K562 (cell line): ENCODE data around the gene TTC38. TPM values are rescaled to one million over a fixed set of nuclear protein-coding genes. Genes with fewer than 3 reads are reported as not detected.

Source experiments
- ATAC-seq: fragments of 200-7000 bp; cut with Tn5 transposase; 3 replicates; pipeline ENCODE4 v1.9.1; 2020; ENCODE audit warnings: moderate library complexity
- BruUV-seq: library from RNA; stranded (reverse); fragments of 400-500 nt; replicated peaks from 2 replicates; lab custom pipeline; 2021; lab: Mats Ljungman, UMichigan
- CTCF ChIA-PET: fragments of 300-600 bp; formaldehyde crosslinking; extraction: SDS; loops from one replicate; lab custom pipeline; 2021; ENCODE audit warnings: low intra/inter-chr PET ratio; lab: Yijun Ruan, JAX
- POLR2A ChIA-PET: fragments of 300-600, 350-650 bp; sonication (Branson Sonifier 250); formaldehyde crosslinking; extraction: SDS; loops from one replicate; lab custom pipeline; 2021; ENCODE audit warnings: antibody characterized with exemption, inconsistent platforms; lab: Yijun Ruan, JAX
- DNase-seq, 4 experiments: peaks; one replicate each; pipeline versions ENCODE4 v3.0.0 to v3.0.0-alpha.2; 2011 to 2018; ENCODE audit warnings: low spot score in 3 of 4, mixed read lengths in 3 of 4; ENCODE audit errors: extremely low read depth in 1 of 4
- FAIRE-seq: peaks from 2 replicates; lab custom pipeline; 2011; peaks lifted over from hg19 to GRCh38; lab: Jason Lieb, UNC
- H2AFZ ChIP-seq: 2 replicates; pipeline ENCODE4 v1.6.0; 2011; ENCODE audit warnings: low read depth, low read length, control low read depth, inconsistent platforms
- H3K27ac ChIP-seq: fragments of 200-600 bp; 3 replicates; pipeline ENCODE4 v1.8.0; 2011; ENCODE audit warnings: low read depth, mild to moderate bottlenecking, control low read depth, inconsistent platforms, low read length, moderate library complexity, mixed read lengths; ENCODE audit errors: extremely low read depth
- H3K27me3 ChIP-seq, 2 experiments: fragments of 300-600 bp in 1 of 2; 2 replicates in 1 of 2; 3 replicates in 1 of 2; pipeline versions ENCODE4 v1.6.0 to v1.8.0; 2011; ENCODE audit warnings: inconsistent platforms in 2 of 2, low read length in 2 of 2, mild to moderate bottlenecking in 1 of 2, mixed read lengths in 1 of 2, moderate library complexity in 1 of 2; ENCODE audit not compliant: control insufficient read depth in 2 of 2, insufficient read depth in 2 of 2
- H3K36me3 ChIP-seq: fragments of 300-600 bp; 3 replicates; pipeline ENCODE4 v1.8.0; 2011; ENCODE audit warnings: mild to moderate bottlenecking, low read length, inconsistent platforms; ENCODE audit not compliant: control insufficient read depth, insufficient read depth
- H3K4me1 ChIP-seq, 2 experiments: fragments of 200-600 bp in 1 of 2; replicated peaks in 1 of 2; 2 replicates in 1 of 2; 3 replicates in 1 of 2; pipeline versions ENCODE4 v1.5.1 to v1.8.0; 2011; ENCODE audit warnings: inconsistent platforms in 2 of 2, low read length in 2 of 2, mild to moderate bottlenecking in 1 of 2, mixed read lengths in 1 of 2, moderate library complexity in 1 of 2; ENCODE audit not compliant: control insufficient read depth in 2 of 2, insufficient read depth in 2 of 2
- H3K4me2 ChIP-seq: 2 replicates; pipeline ENCODE4 v1.6.1; 2011; ENCODE audit warnings: low read length, control low read depth, inconsistent platforms, mixed read lengths; ENCODE audit not compliant: insufficient read depth
- H3K4me3 ChIP-seq: fragments of 200-600 bp; sonication (generic), shearing (Covaris generic); 2 replicates; pipeline ENCODE4 v1.5.1; 2016; ENCODE audit warnings: control low read depth, inconsistent platforms
- H3K79me2 ChIP-seq: fragments of 200-600 bp; 3 replicates; pipeline ENCODE4 v1.8.0; 2011; ENCODE audit warnings: low read length, inconsistent platforms; ENCODE audit not compliant: control insufficient read depth, insufficient read depth
- H3K9ac ChIP-seq, 2 experiments: 2 replicates each; pipeline versions ENCODE4 v1.6.0 to v1.6.1; 2011; ENCODE audit warnings: low read depth in 2 of 2, low read length in 2 of 2, control low read depth in 1 of 2, inconsistent platforms in 1 of 2, mild to moderate bottlenecking in 1 of 2, mixed read lengths in 1 of 2; ENCODE audit not compliant: insufficient read depth in 1 of 2
- H3K9me1 ChIP-seq: one replicate; pipeline ENCODE4 v1.6.0; 2011; ENCODE audit warnings: inconsistent platforms, mild to moderate bottlenecking, low read length, moderate library complexity; ENCODE audit not compliant: control insufficient read depth, insufficient read depth
- H3K9me3 ChIP-seq: replicated peaks from 2 replicates; pipeline ENCODE4 v1.5.1; 2011; ENCODE audit warnings: low read depth, low read length, inconsistent platforms; ENCODE audit not compliant: control insufficient read depth, insufficient read depth
- H4K20me1 ChIP-seq: replicated peaks from 2 replicates; pipeline ENCODE4 v1.6.1; 2011; ENCODE audit warnings: low read length, inconsistent platforms, mixed read lengths; ENCODE audit not compliant: control insufficient read depth, insufficient read depth
- ATF1 ChIP-seq, 2 experiments: fragments of 450-650 bp in 1 of 2; IDR thresholded peaks; 2 replicates each; pipeline ENCODE4 v1.6.1; 2016; ENCODE audit warnings: missing compliant biosample characterization in 1 of 2, missing genetic modification characterization in 1 of 2
- BACH1 ChIP-seq: fragments of 200-800 bp; sonication (Bioruptor generic); IDR thresholded peaks from 2 replicates; pipeline ENCODE4 v1.6.1; 2016; ENCODE audit warnings: missing genetic modification characterization, missing compliant biosample characterization
- CCNT2 ChIP-seq: IDR thresholded peaks from 2 replicates; pipeline ENCODE4 v1.6.1; 2011; ENCODE audit warnings: borderline replicate concordance, low read depth, mild to moderate bottlenecking, moderate library complexity, mixed read lengths, low read length; ENCODE audit not compliant: insufficient read length; ENCODE audit errors: extremely low read depth
- CEBPZ ChIP-seq: fragments of 150-350 bp; IDR thresholded peaks from 2 replicates; pipeline ENCODE4 v1.6.1; 2014; ENCODE audit warnings: low read depth, mild to moderate bottlenecking, low read length, borderline replicate concordance
- FOXJ2 ChIP-seq: fragments of 200-800 bp; sonication (Bioruptor generic); IDR thresholded peaks from 2 replicates; pipeline ENCODE4 v1.6.1; 2016; ENCODE audit warnings: missing genetic modification characterization, missing compliant biosample characterization
- HNRNPUL1 ChIP-seq: fragments of 200-400 bp; formaldehyde crosslinking; IDR thresholded peaks from 2 replicates; pipeline ENCODE4 v1.6.1; 2017; ENCODE audit warnings: low read length
- ILF3 ChIP-seq: fragments of 450-650 bp; IDR thresholded peaks from 2 replicates; pipeline ENCODE4 v1.6.1; 2018; ENCODE audit warnings: antibody characterized with exemption, mild to moderate bottlenecking, moderate library complexity, borderline replicate concordance
- MED1 ChIP-seq: sonication (generic); formaldehyde crosslinking; IDR thresholded peaks from 2 replicates; pipeline ENCODE4 v1.8.1; 2023; ENCODE audit warnings: missing genetic modification reagents, borderline replicate concordance
- MIER1 ChIP-seq: fragments of 450-650 bp; IDR thresholded peaks from 2 replicates; pipeline ENCODE4 v1.6.1; 2016; ENCODE audit warnings: antibody characterized with exemption, mild to moderate bottlenecking, low read depth
- NONO ChIP-seq, 2 experiments: fragments of 200-400 bp in 1 of 2; fragments of 450-650 bp in 1 of 2; formaldehyde crosslinking in 1 of 2; IDR thresholded peaks; 2 replicates each; pipeline ENCODE4 v1.6.1; 2017; ENCODE audit warnings: low read depth in 2 of 2, mild to moderate bottlenecking in 2 of 2, moderate library complexity in 2 of 2, low read length in 1 of 2
- NR4A1 ChIP-seq, 2 experiments: fragments of 250-450 bp in 1 of 2; fragments of 450-650 bp in 1 of 2; sonication (Bioruptor Pico) in 1 of 2; IDR thresholded peaks; 2 replicates each; pipeline versions ENCODE4 v1.4.0 to v1.6.1; 2016 to 2020; ENCODE audit warnings: mild to moderate bottlenecking in 2 of 2, missing compliant biosample characterization in 1 of 2, missing genetic modification characterization in 1 of 2, moderate library complexity in 1 of 2
- RBM14 ChIP-seq: fragments of 200-400 bp; formaldehyde crosslinking; IDR thresholded peaks from 2 replicates; pipeline ENCODE4 v1.6.1; 2018; ENCODE audit warnings: low read depth, mild to moderate bottlenecking, low read length, moderate library complexity, borderline replicate concordance; ENCODE audit not compliant: insufficient read depth
- SRSF3 ChIP-seq: fragments of 200-400 bp; formaldehyde crosslinking; IDR thresholded peaks from 2 replicates; pipeline ENCODE4 v1.6.1; 2016; ENCODE audit warnings: mild to moderate bottlenecking, low read length, moderate library complexity; ENCODE audit not compliant: insufficient read depth
- ZNF3 ChIP-seq: fragments of 250-450 bp; sonication (Bioruptor Pico); IDR thresholded peaks from 2 replicates; pipeline ENCODE4 v1.5.0; 2021; ENCODE audit warnings: mild to moderate bottlenecking, moderate library complexity
- ZNF699 ChIP-seq: fragments of 250-450 bp; sonication (Bioruptor Pico); IDR thresholded peaks from 2 replicates; pipeline ENCODE4 v1.8.0; 2021; ENCODE audit warnings: mild to moderate bottlenecking, moderate library complexity; ENCODE audit not compliant: insufficient replicate concordance
- WGBS: fragments of 100-300 bp; shearing (Covaris generic); methylation state at CpG from one replicate; pipeline ENCODE4 v1.1.6; 2016; ENCODE audit warnings: low coverage, mixed read lengths; ENCODE audit not compliant: insufficient coverage; ENCODE audit errors: missing lambda C conversion rate; 5-methylcytosine and 5-hydroxymethylcytosine counted together
- in situ Hi-C: fragments of 300-500 bp; cut with MboI; formaldehyde crosslinking; loops from 4 replicates; pipeline ENCODE4 v1.15.0; 2018; ENCODE audit warnings: inconsistent platforms, mixed read lengths
- intact Hi-C: fragments of 100-400 bp; cut with micrococcal nuclease; formaldehyde crosslinking; loops from 2 replicates; pipeline ENCODE4 v1.14.2; 2022
- polyA plus RNA-seq, 8 experiments: library from polyadenylated mRNA; depleted of rRNA in 4 of 8; stranded (reverse) in 5 of 8; unstranded in 3 of 8; fragments of >200 nt; fragmentation: Nextera tagmentation in 2 of 8; fragmentation: Illumina TruSeq in 1 of 8; extraction: Ambion mirVana in 2 of 8; extraction: Trizol in 1 of 8; gene quantifications; 2 replicates each; pipeline versions ENCODE4 v1.2.1 to v1.2.3, GENCODE V29; 2011 to 2014; ENCODE audit warnings: inconsistent platforms in 1 of 8, missing spikeins in 1 of 8
- total RNA-seq, 7 experiments: library from RNA; depleted of rRNA in 6 of 7; stranded (reverse); fragments of >200 nt in 6 of 7; fragmentation: Illumina TruSeq in 2 of 7; extraction: Trizol in 2 of 7; gene quantifications; 2 replicates each; pipeline versions ENCODE4 v1.2.1 to v1.2.3, GENCODE V29; 2011 to 2021; ENCODE audit warnings: low replicate concordance in 1 of 7
- TF ChIP-seq, protein P1 (sequence below), 3 experiments: IDR thresholded peaks in 2 of 3; conservative IDR thresholded peaks in 1 of 3; 2 replicates each; pipeline ENCODE4 v1.5.1; 2011 to 2012; ENCODE audit warnings: low read length in 3 of 3, mild to moderate bottlenecking in 3 of 3, control low read depth in 2 of 3, improper control_type of control experiment in 1 of 3, inconsistent platforms in 1 of 3, low read depth in 1 of 3, mixed read lengths in 1 of 3, moderate library complexity in 1 of 3; ENCODE audit not compliant: insufficient read depth in 2 of 3

TTC38 gene
- total and polyA plus RNA-seq, 9 of the 15 experiments (the other 6 are each of a cell fraction or from before 2014, with no cell fraction given) = 0.84 to 28.4 (median 18.1) TPM

DNA sequence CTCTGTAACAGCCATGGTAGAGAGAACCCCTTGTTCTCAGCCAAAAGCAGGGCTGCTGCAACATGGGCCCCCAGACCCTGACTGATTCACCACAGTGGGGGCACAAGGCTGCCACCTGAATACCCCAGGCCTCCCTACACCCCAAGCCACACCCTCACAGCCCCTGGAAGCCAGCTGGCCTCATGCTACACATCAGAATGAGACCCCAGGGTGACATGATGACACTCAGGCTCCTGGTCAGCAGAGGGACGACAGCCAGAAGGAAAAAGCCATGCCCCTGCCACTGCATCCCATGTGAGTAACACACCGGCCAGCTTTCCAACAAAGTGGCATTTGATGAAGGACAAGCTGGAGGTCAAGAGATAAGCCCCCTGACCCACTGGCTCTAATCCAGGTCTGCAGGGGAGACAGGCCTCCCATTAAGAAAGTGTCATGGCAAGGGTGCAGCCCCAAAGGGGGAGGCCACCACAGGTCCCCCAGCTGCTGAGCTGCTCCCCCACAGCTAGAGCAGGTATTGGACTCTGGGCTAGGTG, 20.3 kb upstream of the TTC38 start:
- POLR2A ChIA-PET = interaction anchor here (0.7 to 3.1 kb wide), 3 partner anchors 13 to 50 kb away, joined by 4 to 10 read pairs (median 4); no protein-coding TSS in a partner anchor
- TF ChIP-seq NR4A1 (CRISPR knock-in tag; IDR thresholded peaks at IDR 0.05) (no peak), NR4A1 (tag; IDR thresholded peaks at IDR 0.05) (no peak), MIER1 (no peak), SRSF3 (no peak), ZNF3 (CRISPR knock-in tag) (no peak), RBM14 (no peak), MED1 (no peak), HNRNPUL1 (no peak), CCNT2 (no peak), ATF1 (CRISPR knock-in tag; IDR thresholded peaks at IDR 0.05) (no peak), ATF1 (tag; IDR thresholded peaks at IDR 0.05) (no peak), ZNF699 (CRISPR knock-in tag) (no peak), ILF3 (no peak), CEBPZ (no peak), BACH1 (no peak), NONO (IDR thresholded peaks at IDR 0.05; ENCODE audit: low read depth in 2 of 2, low read length in 1 of 2) (no peak), FOXJ2 (tag) (no peak)
- TF ChIP-seq, protein P1, sequence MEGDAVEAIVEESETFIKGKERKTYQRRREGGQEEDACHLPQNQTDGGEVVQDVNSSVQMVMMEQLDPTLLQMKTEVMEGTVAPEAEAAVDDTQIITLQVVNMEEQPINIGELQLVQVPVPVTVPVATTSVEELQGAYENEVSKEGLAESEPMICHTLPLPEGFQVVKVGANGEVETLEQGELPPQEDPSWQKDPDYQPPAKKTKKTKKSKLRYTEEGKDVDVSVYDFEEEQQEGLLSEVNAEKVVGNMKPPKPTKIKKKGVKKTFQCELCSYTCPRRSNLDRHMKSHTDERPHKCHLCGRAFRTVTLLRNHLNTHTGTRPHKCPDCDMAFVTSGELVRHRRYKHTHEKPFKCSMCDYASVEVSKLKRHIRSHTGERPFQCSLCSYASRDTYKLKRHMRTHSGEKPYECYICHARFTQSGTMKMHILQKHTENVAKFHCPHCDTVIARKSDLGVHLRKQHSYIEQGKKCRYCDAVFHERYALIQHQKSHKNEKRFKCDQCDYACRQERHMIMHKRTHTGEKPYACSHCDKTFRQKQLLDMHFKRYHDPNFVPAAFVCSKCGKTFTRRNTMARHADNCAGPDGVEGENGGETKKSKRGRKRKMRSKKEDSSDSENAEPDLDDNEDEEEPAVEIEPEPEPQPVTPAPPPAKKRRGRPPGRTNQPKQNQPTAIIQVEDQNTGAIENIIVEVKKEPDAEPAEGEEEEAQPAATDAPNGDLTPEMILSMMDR (IDR thresholded peaks at IDR 0.05 in 2 of 3, conservative IDR thresholded peaks at IDR 0.05 in 1 of 3; ENCODE audit: insufficient read depth in 2 of 3, low read depth in 1 of 3, low read length in 3 of 3) = no peak

More for the DNA sequence above, 20.3 kb upstream of the TTC38 start:
- BruUV-seq = no TSS peak
- no peak overlapping the region for H3K27ac ChIP-seq
- no peak overlapping the region for H2AFZ ChIP-seq
- 40% methylated on average over 1 of the region's 2 CpGs for WGBS
- in situ Hi-C loops = loop anchor here (10.0 kb wide), 1 partner anchor 103 kb away; no protein-coding TSS in a partner anchor
- H3K9ac ChIP-seq = peak overlapping the region in 1 of 2 experiments; percentile 73; a peak in 1 of 4 replicates
- peaks cover 26% of the 10 kb centered on the region for H3K79me2 ChIP-seq
- H3K9me3 ChIP-seq = no peaks in the 10 kb centered on the region
- FAIRE-seq (no peak), ATAC-seq (no peak), DNase-seq (no peak)
- H3K4me3 ChIP-seq = no peak overlapping the region
- CTCF ChIA-PET = no interaction called here
- H3K4me1 ChIP-seq = peaks cover 8 to 43% of the 10 kb centered on the region in 2 experiments
- no peaks in the 10 kb centered on the region for H3K9me1 ChIP-seq
- H3K4me2 ChIP-seq = no peak overlapping the region
- intact Hi-C loops = loop anchor here (10.0 kb wide), 1 partner anchor 93 kb away; the partner anchor contains the start of gene PPARA
- H3K27me3 ChIP-seq = no peaks in the 10 kb centered on the region
- H4K20me1 ChIP-seq = no peaks in the 10 kb centered on the region
- H3K36me3 ChIP-seq = peaks cover 5% of the 10 kb centered on the region; the same call in 1 of the 3 replicates
